Peyer's patch (tissue), 4 donors: ENCODE data around the gene PNPLA3.

Experiments used
- POLR2A ChIP-seq, 2 donors: fragments of 450-650 bp; IDR thresholded peaks; one replicate each; pipeline ENCODE4 v1.5.1; 2017; ENCODE audit warnings: antibody characterized with exemption in 2 of 2, mild to moderate bottlenecking in 2 of 2, moderate library complexity in 2 of 2
- TF ChIP-seq, protein P1 (sequence below), 6 experiments: fragments of 450-650 bp in 4 of 6; fragments of 200-600 bp in 2 of 6; sonication (generic) in 1 of 6; IDR thresholded peaks; one replicate each; pipeline ENCODE4 v1.5.1; 2017 to 2019; ENCODE audit warnings: antibody characterized with exemption in 6 of 6, mild to moderate bottlenecking in 3 of 6, moderate library complexity in 1 of 6

DNA sequence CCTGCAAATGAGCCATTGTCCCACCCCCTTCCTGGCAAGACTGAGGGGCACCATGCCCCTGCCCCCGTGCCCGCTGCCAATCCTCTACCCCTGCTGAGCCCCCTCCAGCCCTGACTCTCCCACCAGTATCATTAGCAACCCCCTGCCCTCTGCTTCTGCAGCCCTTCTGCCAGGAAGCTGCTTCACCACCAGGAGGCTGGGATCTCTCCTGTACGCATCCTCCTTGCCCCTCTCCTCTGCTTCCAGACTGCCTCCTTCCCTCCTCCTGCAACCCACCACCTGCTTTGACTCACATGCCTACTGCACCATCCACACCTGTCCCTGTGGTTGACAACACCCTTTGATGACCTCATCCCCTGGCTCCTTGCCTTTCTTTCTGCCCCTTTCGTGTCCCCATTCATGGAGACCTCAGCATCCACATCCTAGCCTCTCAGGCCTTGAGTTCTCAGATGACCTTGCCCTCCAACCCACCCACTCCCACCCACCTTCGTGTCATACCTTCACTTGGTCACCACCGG is 13.4 kb upstream of the PNPLA3 start:
- TF ChIP-seq, protein P1, sequence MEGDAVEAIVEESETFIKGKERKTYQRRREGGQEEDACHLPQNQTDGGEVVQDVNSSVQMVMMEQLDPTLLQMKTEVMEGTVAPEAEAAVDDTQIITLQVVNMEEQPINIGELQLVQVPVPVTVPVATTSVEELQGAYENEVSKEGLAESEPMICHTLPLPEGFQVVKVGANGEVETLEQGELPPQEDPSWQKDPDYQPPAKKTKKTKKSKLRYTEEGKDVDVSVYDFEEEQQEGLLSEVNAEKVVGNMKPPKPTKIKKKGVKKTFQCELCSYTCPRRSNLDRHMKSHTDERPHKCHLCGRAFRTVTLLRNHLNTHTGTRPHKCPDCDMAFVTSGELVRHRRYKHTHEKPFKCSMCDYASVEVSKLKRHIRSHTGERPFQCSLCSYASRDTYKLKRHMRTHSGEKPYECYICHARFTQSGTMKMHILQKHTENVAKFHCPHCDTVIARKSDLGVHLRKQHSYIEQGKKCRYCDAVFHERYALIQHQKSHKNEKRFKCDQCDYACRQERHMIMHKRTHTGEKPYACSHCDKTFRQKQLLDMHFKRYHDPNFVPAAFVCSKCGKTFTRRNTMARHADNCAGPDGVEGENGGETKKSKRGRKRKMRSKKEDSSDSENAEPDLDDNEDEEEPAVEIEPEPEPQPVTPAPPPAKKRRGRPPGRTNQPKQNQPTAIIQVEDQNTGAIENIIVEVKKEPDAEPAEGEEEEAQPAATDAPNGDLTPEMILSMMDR (IDR thresholded peaks at IDR 0.05): no peak
- TF ChIP-seq POLR2A (IDR thresholded peaks at IDR 0.05): no peak
